GM12878 (cell line): ENCODE measurements around the gene FOXA2. TPM values are rescaled to one million over a fixed set of nuclear protein-coding genes. Genes with fewer than 3 reads are reported as not detected.

ENCODE experiments used
- ATAC-seq: fragments of 200-7000 bp; cut with Tn5 transposase; 3 replicates; pipeline ENCODE4 v1.9.1; 2020; ENCODE audit warnings: mild to moderate bottlenecking, moderate library complexity
- BruUV-seq: library from RNA; stranded (reverse); fragments of 400-500 nt; replicated peaks from 2 replicates; lab custom pipeline; 2021; lab: Mats Ljungman, UMichigan
- CTCF ChIA-PET: fragments of 300-600 bp; sonication (Branson Sonifier 250); formaldehyde crosslinking; extraction: SDS; loops from one replicate; lab custom pipeline; 2021; ENCODE audit warnings: inconsistent platforms; lab: Yijun Ruan, JAX
- POLR2A ChIA-PET: fragments of 350-600 bp; formaldehyde crosslinking; extraction: SDS; loops from one replicate; lab custom pipeline; 2021; ENCODE audit warnings: inconsistent platforms; lab: Charles Lee
- RAD21 ChIA-PET: fragments of 300-600 bp; sonication (Branson Sonifier 250); formaldehyde crosslinking; loops from one replicate; lab custom pipeline; 2023; ENCODE audit warnings: antibody characterized with exemption; ENCODE audit not compliant: unreplicated experiment; lab: Charles Lee
- SMC1A ChIA-PET: fragments of 300-600 bp; sonication (Branson Sonifier 250); formaldehyde crosslinking; loops from one replicate; lab custom pipeline; 2023; ENCODE audit not compliant: unreplicated experiment, uncharacterized antibody; lab: Charles Lee
- DNase-seq: peaks from one replicate; pipeline ENCODE4 v3.0.0-alpha.2; 2011; ENCODE audit warnings: low read depth, low spot score
- FAIRE-seq: peaks from 3 replicates; lab custom pipeline; 2011; peaks lifted over from hg19 to GRCh38; lab: Jason Lieb, UNC
- H2AFZ ChIP-seq: 2 replicates; pipeline ENCODE4 v1.6.0; 2011; ENCODE audit warnings: low read depth, low read length, control low read depth; ENCODE audit not compliant: control insufficient read depth
- H3K27ac ChIP-seq: 2 replicates; pipeline ENCODE4 v1.5.1; 2011; ENCODE audit warnings: control low read depth; ENCODE audit not compliant: control insufficient read depth, insufficient read depth
- H3K27me3 ChIP-seq, 2 experiments: replicated peaks in 1 of 2; 2 replicates each; pipeline versions ENCODE4 v1.6.0 to v1.6.1; 2011; ENCODE audit warnings: low read length in 1 of 2; ENCODE audit not compliant: control insufficient read depth in 2 of 2, insufficient read depth in 2 of 2
- H3K36me3 ChIP-seq, 2 experiments: 2 replicates each; pipeline ENCODE4 v1.5.1; 2011; ENCODE audit warnings: low read length in 1 of 2; ENCODE audit not compliant: control insufficient read depth in 2 of 2, insufficient read depth in 2 of 2
- H3K4me1 ChIP-seq: 2 replicates; pipeline ENCODE4 v1.6.1; 2011; ENCODE audit warnings: mild to moderate bottlenecking, low read length, moderate library complexity, mixed read lengths; ENCODE audit not compliant: control insufficient read depth, insufficient read depth
- H3K4me2 ChIP-seq: 2 replicates; pipeline ENCODE4 v1.6.0; 2011; ENCODE audit warnings: control low read depth; ENCODE audit not compliant: control insufficient read depth, insufficient read depth
- H3K4me3 ChIP-seq: fragments of 200-600 bp; sonication (generic); 2 replicates; pipeline ENCODE4 v1.5.1; 2016
- H3K79me2 ChIP-seq: 2 replicates; pipeline ENCODE4 v1.6.0; 2011; ENCODE audit warnings: low read length; ENCODE audit not compliant: control insufficient read depth, insufficient read depth
- H3K9ac ChIP-seq: 2 replicates; pipeline ENCODE4 v1.8.0; 2011; ENCODE audit warnings: low read length, control low read depth, mixed read lengths; ENCODE audit not compliant: control insufficient read depth, insufficient read depth
- H3K9me3 ChIP-seq: replicated peaks from 3 replicates; pipeline ENCODE4 v1.5.1; 2011; ENCODE audit warnings: mild to moderate bottlenecking, low read length; ENCODE audit not compliant: control insufficient read depth, insufficient read depth
- H4K20me1 ChIP-seq: 2 replicates; pipeline ENCODE4 v1.6.0; 2011; ENCODE audit not compliant: control insufficient read depth, insufficient read depth
- ATF2 ChIP-seq: IDR thresholded peaks from 2 replicates; pipeline ENCODE4 v1.6.1; 2012; ENCODE audit warnings: low read length, inconsistent platforms
- BACH1 ChIP-seq: fragments of 450-650 bp; IDR thresholded peaks from 2 replicates; pipeline ENCODE4 v1.6.1; 2017; ENCODE audit warnings: mild to moderate bottlenecking, borderline replicate concordance
- CREM ChIP-seq: IDR thresholded peaks from 2 replicates; pipeline ENCODE4 v1.6.1; 2014; ENCODE audit warnings: antibody characterized with exemption, low read depth
- ELK1 ChIP-seq: IDR thresholded peaks from 2 replicates; pipeline ENCODE4 v1.6.1; 2012; ENCODE audit warnings: low read depth, low read length, improper control_type of control experiment
- FOXK2 ChIP-seq: fragments of 450-650 bp; IDR thresholded peaks from 2 replicates; pipeline ENCODE4 v1.6.1; 2017; ENCODE audit warnings: mild to moderate bottlenecking, moderate library complexity
- MAX ChIP-seq: IDR thresholded peaks from 2 replicates; pipeline ENCODE4 v1.6.1; 2012; ENCODE audit warnings: low read depth, low read length, improper control_type of control experiment
- MEF2B ChIP-seq: fragments of 450-650 bp; IDR thresholded peaks from 2 replicates; pipeline ENCODE4 v1.6.1; 2018; ENCODE audit warnings: mild to moderate bottlenecking, moderate library complexity; ENCODE audit not compliant: partially characterized antibody, poor library complexity, severe bottlenecking
- RAD21 ChIP-seq: IDR thresholded peaks from 2 replicates; pipeline ENCODE4 v1.6.1; 2011; ENCODE audit warnings: mild to moderate bottlenecking, low read depth, low read length, moderate library complexity; ENCODE audit not compliant: insufficient read depth
- SMC3 ChIP-seq: IDR thresholded peaks from 2 replicates; pipeline ENCODE4 v1.6.1; 2011; ENCODE audit warnings: low read length, improper control_type of control experiment, borderline replicate concordance
- TARDBP ChIP-seq: IDR thresholded peaks from 2 replicates; pipeline ENCODE4 v1.6.1; 2016; ENCODE audit warnings: borderline replicate concordance
- TCF7 ChIP-seq: IDR thresholded peaks from 2 replicates; pipeline ENCODE4 v1.6.1; 2014; ENCODE audit warnings: antibody characterized with exemption, borderline replicate concordance
- USF1 ChIP-seq: IDR thresholded peaks from 2 replicates; pipeline ENCODE4 v1.6.1; 2011; ENCODE audit warnings: borderline replicate concordance, low read depth, mild to moderate bottlenecking, moderate library complexity, mixed read lengths, low read length; ENCODE audit not compliant: insufficient read depth; ENCODE audit errors: extremely low read length
- ZNF687 ChIP-seq: fragments of 450-650 bp; IDR thresholded peaks from 2 replicates; pipeline ENCODE4 v1.6.1; 2017; ENCODE audit warnings: mild to moderate bottlenecking, moderate library complexity
- ZSCAN29 ChIP-seq: fragments of 450-650 bp; IDR thresholded peaks from 2 replicates; pipeline ENCODE4 v1.6.1; 2017; ENCODE audit warnings: mild to moderate bottlenecking, moderate library complexity
- WGBS: methylation state at CpG from one replicate; pipeline ENCODE4 v1.1.6; 2016; ENCODE audit warnings: low lambda C conversion rate; ENCODE audit not compliant: insufficient replicate concordance, insufficient coverage; ENCODE audit errors: missing lambda C conversion rate; 5-methylcytosine and 5-hydroxymethylcytosine counted together
- in situ Hi-C: fragments of 300-500 bp; cut with MboI; formaldehyde crosslinking; loops from 9 replicates; pipeline ENCODE4 v1.14.3; 2018; ENCODE audit warnings: mixed read lengths
- intact Hi-C: fragments of 100-400 bp; cut with micrococcal nuclease; formaldehyde crosslinking; loops from one replicate; pipeline ENCODE4 v1.14.2; 2022; ENCODE audit not compliant: unreplicated experiment
- polyA plus RNA-seq, 11 experiments: library from polyadenylated mRNA; depleted of rRNA in 4 of 11; unstranded in 6 of 11; stranded (reverse) in 5 of 11; fragments of >200 nt; fragmentation: Nextera tagmentation in 4 of 11; fragmentation: Illumina TruSeq in 1 of 11; extraction: Ambion mirVana in 4 of 11; extraction: Trizol in 1 of 11; gene quantifications; 1 replicate in 1 of 11; 2 replicates in 10 of 11; pipeline versions ENCODE4 v1.2.1 to v1.2.3, GENCODE V29; 2011 to 2016; ENCODE audit warnings: inconsistent platforms in 2 of 11, missing spikeins in 2 of 11, low read depth in 1 of 11
- total RNA-seq, 4 experiments: library from RNA; depleted of rRNA in 3 of 4; stranded (reverse); fragments of >200 nt in 3 of 4; fragmentation: Illumina TruSeq in 1 of 4; extraction: Trizol in 1 of 4; gene quantifications; 2 replicates each; pipeline versions ENCODE4 v1.2.1 to v1.2.3, GENCODE V29; 2013 to 2021

Gene FOXA2
- total and polyA plus RNA-seq, 10 of the 15 experiments (the other 5 are each of a cell fraction or from before 2014, with no cell fraction given), result not detected

GRCh38 chr20:22556565-22557056 is 27.8 kb downstream of the FOXA2 start:
- POLR2A ChIA-PET, result no interaction called here
- Histone ChIP-seq H3K4me1 (no peaks in the 10 kb centered on the region), H3K4me2 (no peak overlapping the region), H3K79me2 (no peaks in the 10 kb centered on the region), H3K9ac (no peak overlapping the region), H3K4me3 (no peak overlapping the region), H3K36me3 (no peaks in the 10 kb centered on the region), H3K27me3 (peaks cover 0 to 4% of the 10 kb centered on the region in 2 experiments; a peak in 3 of 4 replicates), H2AFZ (no peak overlapping the region), H3K9me3 (no peaks in the 10 kb centered on the region), H3K27ac (no peak overlapping the region), H4K20me1 (no peaks in the 10 kb centered on the region)
- intact Hi-C loops, result no loop called here
- no peak for DNase-seq
- RAD21 ChIA-PET, result no interaction called here
- in situ Hi-C loops, result no loop called here
- SMC1A ChIA-PET, result no interaction called here
- no peak for ATAC-seq
- BruUV-seq, result no TSS peak
- WGBS, result 10% methylated on average over 8 of the region's 8 CpGs
- CTCF ChIA-PET, result no interaction called here
- no peak for FAIRE-seq
- no peak for TF ChIP-seq MAX
- no peak for TF ChIP-seq ZNF687
- no peak for TF ChIP-seq TCF7
- TF ChIP-seq ZSCAN29, result no peak
- TF ChIP-seq USF1, result no peak
- no peak for TF ChIP-seq SMC3
- no peak for TF ChIP-seq BACH1
- no peak for TF ChIP-seq ELK1
- no peak for TF ChIP-seq RAD21
- no peak for TF ChIP-seq CREM
- TF ChIP-seq MEF2B, result no peak
- TF ChIP-seq TARDBP, result no peak
- no peak for TF ChIP-seq FOXK2
- TF ChIP-seq ATF2, result no peak
